K562 (cell line): ENCODE data around the gene SLMAP. TPM values are rescaled to one million over a fixed set of nuclear protein-coding genes. Genes with fewer than 3 reads are reported as not detected.

Source experiments
- CHD1 ChIP-seq: fragments of 200-600 bp; sonication (generic); IDR thresholded peaks from one replicate; pipeline ENCODE4 v1.6.1; 2012; ENCODE audit warnings: mild to moderate bottlenecking, moderate library complexity, low read length, inconsistent platforms
- CREBBP ChIP-seq: IDR thresholded peaks from one replicate; pipeline ENCODE4 v1.6.1; 2012; ENCODE audit warnings: low read depth, mild to moderate bottlenecking, control low read depth, inconsistent platforms, low read length
- E2F3 ChIP-seq: fragments of 250-450 bp; sonication (Bioruptor Pico); IDR thresholded peaks from 2 replicates; pipeline ENCODE4 v1.4.0; 2020; ENCODE audit warnings: mild to moderate bottlenecking
- ETS1 ChIP-seq: conservative IDR thresholded peaks from 2 replicates; pipeline ENCODE4 v1.6.1; 2011; ENCODE audit warnings: low read depth, mild to moderate bottlenecking, low read length; ENCODE audit not compliant: control insufficient read depth
- ETV6 ChIP-seq, 3 experiments: fragments of 150-350 bp in 1 of 3; sonication (generic) in 1 of 3; formaldehyde crosslinking in 1 of 3; IDR thresholded peaks; 2 replicates each; pipeline versions ENCODE4 v1.6.1 to v1.8.0; 2014 to 2022; ENCODE audit warnings: borderline replicate concordance in 2 of 3, low read depth in 2 of 3, antibody characterized with exemption in 1 of 3, low read length in 1 of 3, mild to moderate bottlenecking in 1 of 3, missing genetic modification reagents in 1 of 3
- HDAC2 ChIP-seq: fragments of 450-650 bp; IDR thresholded peaks from 2 replicates; pipeline ENCODE4 v1.6.1; 2016; ENCODE audit warnings: mild to moderate bottlenecking
- HOXB6 ChIP-seq: fragments of 250-450 bp; sonication (Bioruptor Pico); IDR thresholded peaks from 2 replicates; pipeline ENCODE4 v1.5.1; 2022; ENCODE audit warnings: mild to moderate bottlenecking, borderline replicate concordance
- KLF1 ChIP-seq: fragments of 450-650 bp; IDR thresholded peaks from 2 replicates; pipeline ENCODE4 v1.6.1; 2016; ENCODE audit warnings: missing genetic modification characterization, missing compliant biosample characterization
- L3MBTL2 ChIP-seq: fragments of 450-650 bp; IDR thresholded peaks from 2 replicates; pipeline ENCODE4 v1.6.1; 2016; ENCODE audit warnings: mild to moderate bottlenecking, moderate library complexity
- MAFG ChIP-seq: fragments of 450-650 bp; conservative IDR thresholded peaks from 2 replicates; pipeline ENCODE4 v1.6.1; 2016; ENCODE audit warnings: missing genetic modification characterization, missing compliant biosample characterization
- NCOA1 ChIP-seq: fragments of 450-650 bp; IDR thresholded peaks from 2 replicates; pipeline ENCODE4 v1.6.1; 2016; ENCODE audit warnings: low read depth
- RBM39 ChIP-seq: fragments of 200-400 bp; formaldehyde crosslinking; optimal IDR thresholded peaks from 2 replicates; pipeline ENCODE3; 2018; ENCODE audit warnings: low read depth, low read length
- THAP7 ChIP-seq: fragments of 250-450 bp; sonication (Bioruptor Pico); IDR thresholded peaks from 2 replicates; pipeline ENCODE4 v1.5.0; 2021
- ZNF280A ChIP-seq: fragments of 450-650 bp; IDR thresholded peaks from 2 replicates; pipeline ENCODE4 v1.6.1; 2018; ENCODE audit warnings: mild to moderate bottlenecking, low read depth; ENCODE audit not compliant: partially characterized antibody
- ZNF282 ChIP-seq: sonication (generic); formaldehyde crosslinking; IDR thresholded peaks from 2 replicates; pipeline ENCODE4 v1.8.1; 2023; ENCODE audit warnings: missing genetic modification reagents
- ZNF311 ChIP-seq: fragments of 250-450 bp; sonication (Bioruptor Pico); IDR thresholded peaks from 2 replicates; pipeline ENCODE4 v1.4.0; 2020; ENCODE audit warnings: mild to moderate bottlenecking, moderate library complexity
- ZNF785 ChIP-seq: fragments of 250-450 bp; sonication (Bioruptor Pico); IDR thresholded peaks from 2 replicates; pipeline ENCODE4 v1.4.0; 2020; ENCODE audit warnings: mild to moderate bottlenecking
- polyA plus RNA-seq, 8 experiments: library from polyadenylated mRNA; depleted of rRNA in 4 of 8; stranded (reverse) in 5 of 8; unstranded in 3 of 8; fragments of >200 nt; fragmentation: Nextera tagmentation in 2 of 8; fragmentation: Illumina TruSeq in 1 of 8; extraction: Ambion mirVana in 2 of 8; extraction: Trizol in 1 of 8; gene quantifications; 2 replicates each; pipeline versions ENCODE4 v1.2.1 to v1.2.3, GENCODE V29; 2011 to 2014; ENCODE audit warnings: inconsistent platforms in 1 of 8, missing spikeins in 1 of 8
- total RNA-seq, 7 experiments: library from RNA; depleted of rRNA in 6 of 7; stranded (reverse); fragments of >200 nt in 6 of 7; fragmentation: Illumina TruSeq in 2 of 7; extraction: Trizol in 2 of 7; gene quantifications; 2 replicates each; pipeline versions ENCODE4 v1.2.1 to v1.2.3, GENCODE V29; 2011 to 2021; ENCODE audit warnings: low replicate concordance in 1 of 7
- TF ChIP-seq, protein P1 (sequence below): fragments of 450-650 bp; formaldehyde crosslinking; IDR thresholded peaks from 2 replicates; pipeline ENCODE4 v1.4.0; 2022; ENCODE audit warnings: missing genetic modification characterization
- TF ChIP-seq, protein P2 (sequence below): sonication (generic); formaldehyde crosslinking; IDR thresholded peaks from 2 replicates; pipeline ENCODE4 v1.4.0; 2020; ENCODE audit warnings: mild to moderate bottlenecking, missing genetic modification reagents
- TF ChIP-seq, protein P3 (sequence below): sonication (generic); formaldehyde crosslinking; IDR thresholded peaks from 2 replicates; pipeline ENCODE4 v1.8.0; 2022; ENCODE audit warnings: missing genetic modification reagents, mild to moderate bottlenecking, borderline replicate concordance

Gene SLMAP
- total and polyA plus RNA-seq, 9 of the 15 experiments (the other 6 are each of a cell fraction or from before 2014, with no cell fraction given): 12.1 to 50.7 (median 28.3) TPM

DNA sequence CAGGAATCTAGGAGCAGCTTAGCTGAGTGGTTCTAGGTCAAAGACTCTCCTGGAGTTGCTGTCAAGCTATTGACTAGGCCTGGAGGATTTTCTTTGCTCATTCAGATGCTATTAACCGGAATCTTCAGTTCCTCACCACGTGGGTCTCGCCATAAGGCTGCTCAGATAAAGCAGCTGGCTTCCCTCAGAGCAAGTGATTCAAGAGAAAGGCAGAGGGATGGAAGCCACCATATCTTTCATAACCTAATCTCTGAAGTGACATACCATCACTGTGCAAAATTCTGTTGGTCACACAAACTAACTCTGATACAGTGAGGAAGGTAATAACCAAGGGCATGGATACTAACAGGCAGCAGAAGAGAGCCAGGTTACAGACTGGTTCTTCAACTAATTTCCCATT, 179.4 kb downstream of the SLMAP start (continued):
- TF ChIP-seq ZNF280A (no peak), ZNF311 (CRISPR knock-in tag) (no peak), MAFG (no peak), KLF1 (tag) (no peak), L3MBTL2 (peak; percentile 71), CHD1 (no peak), ZNF282 (CRISPR knock-in tag) (no peak), NCOA1 (0 out of 2 replicates have a peak, but pooled peaks have one; percentile 28), HDAC2 (0 out of 2 replicates have a peak, but pooled peaks have one; percentile 55), HOXB6 (no peak), ETV6 (IDR thresholded peaks at IDR 0.05; ENCODE audit: borderline replicate concordance in 1 of 2, low read depth in 2 of 2, low read length in 1 of 2) (no peak), ETV6 (CRISPR knock-in tag; IDR thresholded peaks at IDR 0.05; ENCODE audit: borderline replicate concordance) (no peak), ETS1 (no peak), RBM39 (no peak), THAP7 (CRISPR knock-in tag) (no peak), ZNF785 (CRISPR knock-in tag) (no peak), CREBBP (no peak), E2F3 (CRISPR knock-in tag) (no peak)
- TF ChIP-seq, protein P1, sequence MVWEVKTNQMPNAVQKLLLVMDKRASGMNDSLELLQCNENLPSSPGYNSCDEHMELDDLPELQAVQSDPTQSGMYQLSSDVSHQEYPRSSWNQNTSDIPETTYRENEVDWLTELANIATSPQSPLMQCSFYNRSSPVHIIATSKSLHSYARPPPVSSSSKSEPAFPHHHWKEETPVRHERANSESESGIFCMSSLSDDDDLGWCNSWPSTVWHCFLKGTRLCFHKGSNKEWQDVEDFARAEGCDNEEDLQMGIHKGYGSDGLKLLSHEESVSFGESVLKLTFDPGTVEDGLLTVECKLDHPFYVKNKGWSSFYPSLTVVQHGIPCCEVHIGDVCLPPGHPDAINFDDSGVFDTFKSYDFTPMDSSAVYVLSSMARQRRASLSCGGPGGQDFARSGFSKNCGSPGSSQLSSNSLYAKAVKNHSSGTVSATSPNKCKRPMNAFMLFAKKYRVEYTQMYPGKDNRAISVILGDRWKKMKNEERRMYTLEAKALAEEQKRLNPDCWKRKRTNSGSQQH (CRISPR knock-in tag): no peak
- TF ChIP-seq, protein P2, sequence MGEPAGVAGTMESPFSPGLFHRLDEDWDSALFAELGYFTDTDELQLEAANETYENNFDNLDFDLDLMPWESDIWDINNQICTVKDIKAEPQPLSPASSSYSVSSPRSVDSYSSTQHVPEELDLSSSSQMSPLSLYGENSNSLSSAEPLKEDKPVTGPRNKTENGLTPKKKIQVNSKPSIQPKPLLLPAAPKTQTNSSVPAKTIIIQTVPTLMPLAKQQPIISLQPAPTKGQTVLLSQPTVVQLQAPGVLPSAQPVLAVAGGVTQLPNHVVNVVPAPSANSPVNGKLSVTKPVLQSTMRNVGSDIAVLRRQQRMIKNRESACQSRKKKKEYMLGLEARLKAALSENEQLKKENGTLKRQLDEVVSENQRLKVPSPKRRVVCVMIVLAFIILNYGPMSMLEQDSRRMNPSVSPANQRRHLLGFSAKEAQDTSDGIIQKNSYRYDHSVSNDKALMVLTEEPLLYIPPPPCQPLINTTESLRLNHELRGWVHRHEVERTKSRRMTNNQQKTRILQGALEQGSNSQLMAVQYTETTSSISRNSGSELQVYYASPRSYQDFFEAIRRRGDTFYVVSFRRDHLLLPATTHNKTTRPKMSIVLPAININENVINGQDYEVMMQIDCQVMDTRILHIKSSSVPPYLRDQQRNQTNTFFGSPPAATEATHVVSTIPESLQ: no peak
- TF ChIP-seq, protein P3, sequence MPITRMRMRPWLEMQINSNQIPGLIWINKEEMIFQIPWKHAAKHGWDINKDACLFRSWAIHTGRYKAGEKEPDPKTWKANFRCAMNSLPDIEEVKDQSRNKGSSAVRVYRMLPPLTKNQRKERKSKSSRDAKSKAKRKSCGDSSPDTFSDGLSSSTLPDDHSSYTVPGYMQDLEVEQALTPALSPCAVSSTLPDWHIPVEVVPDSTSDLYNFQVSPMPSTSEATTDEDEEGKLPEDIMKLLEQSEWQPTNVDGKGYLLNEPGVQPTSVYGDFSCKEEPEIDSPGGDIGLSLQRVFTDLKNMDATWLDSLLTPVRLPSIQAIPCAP: no peak
